Measurements from ENCODE around the gene NKAPL.
"Not testable (repeated sequence)": the region's sequence is repeated elsewhere in the genome, so short reads cannot be mapped to it uniquely, and the experiment has no call there.

Gene NKAPL

GRCh38 chr6:28303570-28303969, 44.5 kb downstream of the NKAPL start:
- no peak for DNase-seq

DNA sequence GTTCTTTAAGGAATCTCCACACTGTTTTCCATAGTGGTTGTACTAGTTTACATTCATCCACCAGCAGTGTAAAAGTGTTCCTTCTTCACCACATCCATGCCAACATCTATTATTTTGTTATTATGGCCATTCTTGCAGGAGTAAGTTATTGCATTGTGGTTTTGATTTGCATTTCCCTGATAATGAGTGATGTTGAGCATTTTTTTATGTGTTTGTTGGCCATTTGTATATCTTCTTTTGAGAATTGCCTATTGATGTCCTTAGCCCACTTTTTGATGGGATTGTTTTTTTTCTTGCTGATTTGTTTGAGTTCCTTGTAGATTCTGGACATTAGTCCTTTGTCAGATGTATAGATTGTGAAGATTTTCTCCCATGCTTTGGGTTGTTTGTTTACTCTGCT, 47.3 kb downstream of the NKAPL start:
- not testable (repeated sequence) for DNase-seq
